OCI-LY1 (cell line): ENCODE results near the gene LAMTOR2.

Experiments
- H2AFZ ChIP-seq: fragments of 200-600 bp; sonication (generic), shearing (Covaris generic); 2 replicates; pipeline ENCODE4 v1.6.0; 2014; ENCODE audit warnings: antibody characterized with exemption, mild to moderate bottlenecking, low read length
- H3F3A ChIP-seq: fragments of 200-600 bp; sonication (generic), shearing (Covaris generic); 2 replicates; pipeline ENCODE4 v1.6.0; 2014; ENCODE audit warnings: mild to moderate bottlenecking, antibody characterized with exemption, low read length, moderate library complexity; ENCODE audit not compliant: insufficient read depth
- H3K27ac ChIP-seq: fragments of 200-600 bp; sonication (generic); 2 replicates; pipeline ENCODE4 v1.5.1; 2014; ENCODE audit warnings: low read length, mixed run types, mild to moderate bottlenecking, low read depth; ENCODE audit not compliant: poor library complexity, severe bottlenecking
- H3K27me3 ChIP-seq: fragments of 200-600 bp; sonication (generic); 2 replicates; pipeline ENCODE4 v1.6.0; 2014; ENCODE audit warnings: antibody characterized with exemption, mild to moderate bottlenecking, low read length, moderate library complexity; ENCODE audit not compliant: insufficient read depth
- H3K36me3 ChIP-seq: fragments of 200-600 bp; sonication (generic); 2 replicates; pipeline ENCODE4 v1.6.1; 2014; ENCODE audit warnings: mild to moderate bottlenecking, antibody characterized with exemption, low read length, moderate library complexity, mixed read lengths; ENCODE audit not compliant: insufficient read depth
- H3K4me1 ChIP-seq: fragments of 200-600 bp; sonication (generic); 2 replicates; pipeline ENCODE4 v1.5.1; 2014; ENCODE audit warnings: mild to moderate bottlenecking, low read length, moderate library complexity; ENCODE audit not compliant: insufficient read depth, severe bottlenecking
- H3K4me2 ChIP-seq: fragments of 200-600 bp; sonication (generic), shearing (Covaris generic); 2 replicates; pipeline ENCODE4 v1.6.1; 2014; ENCODE audit warnings: low read length
- H3K4me3 ChIP-seq: fragments of 200-600 bp; sonication (generic); 2 replicates; pipeline ENCODE4 v1.5.1; 2014; ENCODE audit warnings: low read length, low read depth, mild to moderate bottlenecking, mixed read lengths; ENCODE audit not compliant: poor library complexity, severe bottlenecking
- H3K79me2 ChIP-seq: fragments of 200-600 bp; shearing (Covaris generic); 2 replicates; pipeline ENCODE4 v1.6.1; 2016; ENCODE audit warnings: mixed run types, low read length, mixed read lengths; ENCODE audit not compliant: insufficient read depth
- H3K9ac ChIP-seq: fragments of 200-600 bp; sonication (generic), shearing (Covaris generic); 2 replicates; pipeline ENCODE4 v1.6.1; 2014; ENCODE audit warnings: mild to moderate bottlenecking, low read length, mixed read lengths
- H3K9me2 ChIP-seq: fragments of 200-600 bp; sonication (generic), shearing (Covaris generic); 2 replicates; pipeline ENCODE4 v1.6.1; 2014; ENCODE audit warnings: low read depth, mild to moderate bottlenecking, low read length, mixed read lengths
- H3K9me3 ChIP-seq: fragments of 200-600 bp; shearing (Covaris generic); 2 replicates; pipeline ENCODE4 v1.6.1; 2014; ENCODE audit warnings: low read length, mixed read lengths
- H4K20me1 ChIP-seq: fragments of 200-600 bp; sonication (generic), shearing (Covaris generic); 2 replicates; pipeline ENCODE4 v1.6.0; 2016; ENCODE audit warnings: mild to moderate bottlenecking, low read length; ENCODE audit not compliant: insufficient read depth
- CTCF ChIP-seq: fragments of 200-600 bp; sonication (generic), shearing (Covaris generic); IDR thresholded peaks from 2 replicates; pipeline ENCODE4 v1.5.1; 2017; ENCODE audit warnings: mild to moderate bottlenecking, antibody characterized with exemption, low read length, moderate library complexity, mixed read lengths
- EZH2 ChIP-seq: fragments of 200-600 bp; sonication (generic), shearing (Covaris generic); IDR thresholded peaks from 2 replicates; pipeline ENCODE4 v1.8.0; 2017; ENCODE audit warnings: borderline replicate concordance, mixed run types, mild to moderate bottlenecking, antibody characterized with exemption, low read length, moderate library complexity, mixed read lengths

Gene LAMTOR2

DNA sequence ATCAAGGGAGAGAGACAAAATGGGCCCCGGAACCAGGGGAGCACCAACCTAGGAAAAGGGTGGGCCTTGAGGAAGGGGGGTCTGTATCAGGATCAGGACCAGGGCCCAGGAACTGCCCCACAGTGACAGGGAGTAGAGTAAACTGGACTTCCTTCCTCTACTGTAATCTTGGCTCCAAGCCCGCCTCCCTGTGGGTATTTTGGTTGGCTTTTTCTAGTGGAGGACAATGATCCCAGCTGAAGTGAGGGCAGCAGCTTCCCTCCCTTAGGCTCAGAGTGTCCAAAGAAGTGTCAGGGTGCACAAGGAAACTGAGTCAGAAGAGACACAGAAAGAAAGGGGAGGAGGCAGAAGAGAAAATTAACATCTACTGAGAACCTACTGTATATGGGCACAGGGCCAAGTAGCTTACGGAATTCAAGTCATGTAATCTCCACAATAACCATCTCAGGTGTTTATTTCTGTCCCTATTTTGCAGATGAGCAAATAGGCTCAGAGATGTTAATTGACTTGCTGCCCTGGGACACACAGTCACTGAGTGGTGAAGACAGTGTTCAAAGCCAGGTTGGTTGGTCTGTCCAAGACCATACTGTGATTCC, 5.8 kb upstream of the LAMTOR2 start:
- Histone ChIP-seq H3K9me3 (no peaks in the 10 kb centered on the region), H3K9me2 (no peaks in the 10 kb centered on the region), H2AFZ (no peak overlapping the region), H3K4me2 (no peak overlapping the region), H3K27me3 (no peaks in the 10 kb centered on the region), H3K27ac (no peak overlapping the region), H3K4me3 (no peak overlapping the region), H3K9ac (no peak overlapping the region), H3K79me2 (no peaks in the 10 kb centered on the region), H3K4me1 (peaks cover 7% of the 10 kb centered on the region), H4K20me1 (no peaks in the 10 kb centered on the region), H3K36me3 (peaks cover 45% of the 10 kb centered on the region), H3F3A (no peaks in the 10 kb centered on the region)
- TF ChIP-seq CTCF (no peak), EZH2 (no peak)

GRCh38 chr1:156050376-156050775, 4.2 kb upstream of the LAMTOR2 start:
- no peak overlapping the region for H3K4me3 ChIP-seq
- no peaks in the 10 kb centered on the region for H4K20me1 ChIP-seq
- H3K4me2 ChIP-seq = no peak overlapping the region
- H3K4me1 ChIP-seq = peaks cover 9% of the 10 kb centered on the region
- no peaks in the 10 kb centered on the region for H3K27me3 ChIP-seq
- H3F3A ChIP-seq = no peaks in the 10 kb centered on the region
- no peak overlapping the region for H3K27ac ChIP-seq
- H3K79me2 ChIP-seq = no peaks in the 10 kb centered on the region
- H3K9me3 ChIP-seq = no peaks in the 10 kb centered on the region
- no peaks in the 10 kb centered on the region for H3K9me2 ChIP-seq
- TF ChIP-seq CTCF = no peak
- no peak for TF ChIP-seq EZH2
- peaks cover 34% of the 10 kb centered on the region for H3K36me3 ChIP-seq
- no peak overlapping the region for H3K9ac ChIP-seq
- no peak overlapping the region for H2AFZ ChIP-seq

DNA sequence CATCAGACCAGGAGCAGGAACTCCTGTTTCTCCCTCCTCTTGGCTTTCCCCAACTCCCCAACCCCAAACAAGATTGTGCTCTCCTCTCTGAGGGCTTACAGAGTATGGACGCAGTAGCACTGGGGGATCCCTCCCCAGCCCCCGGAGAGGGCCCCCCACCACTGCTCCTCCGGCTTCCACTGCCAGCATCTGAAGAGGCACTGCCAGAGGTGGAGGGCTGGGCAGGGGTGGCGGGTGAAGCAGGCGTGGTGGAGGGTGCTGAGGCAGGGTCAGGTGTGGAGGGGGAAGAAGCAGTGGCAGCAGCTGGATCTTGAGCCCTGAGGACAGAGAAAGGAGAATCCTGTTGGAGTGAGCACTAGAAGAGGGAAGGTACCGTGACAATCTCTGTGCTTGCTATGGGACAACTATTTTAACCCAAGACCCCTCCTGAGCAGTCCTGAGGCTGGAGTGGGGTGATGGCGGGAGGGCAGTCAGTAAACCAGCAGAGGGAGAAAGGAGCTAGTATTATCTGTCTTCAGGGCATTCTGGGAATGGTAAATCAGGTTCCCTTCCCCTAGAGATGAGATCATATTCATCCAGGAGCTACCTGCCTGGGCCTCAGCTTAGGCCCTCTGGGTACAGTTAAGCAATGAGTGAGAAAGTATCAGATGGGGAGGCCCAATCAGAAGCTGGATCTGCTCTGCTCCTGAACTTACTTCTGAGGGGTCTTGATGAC, 3.4 kb upstream of the LAMTOR2 start:
- Histone ChIP-seq H2AFZ (no peak overlapping the region), H3K4me1 (peaks cover 16% of the 10 kb centered on the region), H3K9me2 (no peaks in the 10 kb centered on the region), H3K9me3 (no peaks in the 10 kb centered on the region), H3K27ac (no peak overlapping the region), H3K27me3 (no peaks in the 10 kb centered on the region), H3K4me3 (no peak overlapping the region), H4K20me1 (no peaks in the 10 kb centered on the region), H3K36me3 (peaks cover 32% of the 10 kb centered on the region), H3K4me2 (no peak overlapping the region), H3K9ac (no peak overlapping the region), H3F3A (no peaks in the 10 kb centered on the region), H3K79me2 (no peaks in the 10 kb centered on the region)
- TF ChIP-seq EZH2 (no peak), CTCF (no peak)
